Effector CD8-positive, alpha-beta T cell (primary cell): ENCODE results near the gene LARP6.
"Not testable (repeated sequence)": the region's sequence is repeated elsewhere in the genome, so short reads cannot be mapped to it uniquely, and the experiment has no call there.

ENCODE experiments used
- DNase-seq: peaks from one replicate; lab custom pipeline; 2025; lab: John Stamatoyannopoulos, UW

Gene LARP6

DNA sequence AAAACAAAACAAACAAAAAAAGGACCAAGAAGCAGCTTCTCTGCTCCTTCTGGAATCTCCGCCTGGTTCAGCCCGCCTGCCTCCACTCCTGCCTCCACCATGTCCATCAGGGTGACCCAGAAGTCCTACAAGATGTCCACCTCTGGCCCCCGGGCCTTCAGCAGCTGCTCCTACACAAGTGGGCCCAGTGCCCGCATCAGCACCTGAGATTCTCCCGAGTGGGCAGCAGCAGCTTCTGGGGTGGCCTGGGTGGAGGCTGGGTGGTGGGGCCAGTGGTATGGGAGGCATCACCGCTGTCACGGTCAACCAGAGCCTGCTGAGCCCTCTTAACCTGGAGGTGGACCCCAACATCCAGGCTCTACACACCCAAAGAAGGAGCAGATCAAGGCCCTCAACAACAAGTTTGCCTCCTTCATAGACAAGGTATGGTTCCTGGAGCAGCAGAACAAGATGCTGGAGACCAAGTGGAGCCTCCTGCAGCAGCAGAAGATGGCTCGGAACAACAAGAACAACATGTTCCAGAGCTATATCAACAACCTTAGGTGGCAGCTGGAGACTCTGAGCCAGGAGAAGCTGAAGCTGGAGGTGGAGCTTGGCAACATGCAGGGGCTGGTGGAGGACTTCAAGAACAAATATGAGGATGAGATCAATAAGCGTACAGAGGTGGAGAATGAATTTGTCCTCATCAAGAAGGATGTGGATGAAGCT lies 4.8 kb upstream of the LARP6 start:
- DNase-seq: not testable (repeated sequence)

DNA sequence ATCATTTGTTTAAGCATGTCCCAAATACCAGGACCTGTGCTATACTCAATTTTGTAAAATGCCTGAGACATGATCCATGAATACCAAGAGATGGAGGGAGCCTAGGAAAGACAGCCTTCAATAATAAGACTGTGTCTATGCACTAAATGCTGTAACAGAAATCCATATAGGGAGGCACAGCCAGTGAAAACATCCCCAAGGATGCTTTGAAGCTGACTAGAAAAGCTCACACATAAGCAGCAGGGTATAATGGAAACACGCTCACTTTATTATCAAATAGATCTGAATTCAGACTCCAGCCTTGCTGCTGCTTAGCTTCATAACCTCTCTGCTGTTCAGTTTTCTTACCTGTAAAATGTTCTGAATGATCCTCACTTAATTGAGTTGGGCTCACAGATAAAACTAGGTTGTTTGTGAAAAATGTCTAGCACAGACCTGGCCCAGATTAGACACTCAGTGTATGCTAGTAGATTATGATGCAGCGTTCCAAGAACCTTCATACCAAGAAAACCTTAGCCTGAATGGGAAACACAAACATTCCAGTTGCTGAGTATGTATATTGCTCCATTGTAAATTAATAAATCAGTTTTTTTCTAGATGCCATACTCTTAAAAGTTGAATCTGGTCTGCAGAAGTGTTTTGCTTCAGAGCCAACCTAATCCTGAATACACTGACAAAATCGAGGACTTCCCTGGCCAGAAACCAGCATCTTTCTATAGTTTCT lies 3.8 kb upstream of the LARP6 start:
- DNase-seq: no peak

DNA sequence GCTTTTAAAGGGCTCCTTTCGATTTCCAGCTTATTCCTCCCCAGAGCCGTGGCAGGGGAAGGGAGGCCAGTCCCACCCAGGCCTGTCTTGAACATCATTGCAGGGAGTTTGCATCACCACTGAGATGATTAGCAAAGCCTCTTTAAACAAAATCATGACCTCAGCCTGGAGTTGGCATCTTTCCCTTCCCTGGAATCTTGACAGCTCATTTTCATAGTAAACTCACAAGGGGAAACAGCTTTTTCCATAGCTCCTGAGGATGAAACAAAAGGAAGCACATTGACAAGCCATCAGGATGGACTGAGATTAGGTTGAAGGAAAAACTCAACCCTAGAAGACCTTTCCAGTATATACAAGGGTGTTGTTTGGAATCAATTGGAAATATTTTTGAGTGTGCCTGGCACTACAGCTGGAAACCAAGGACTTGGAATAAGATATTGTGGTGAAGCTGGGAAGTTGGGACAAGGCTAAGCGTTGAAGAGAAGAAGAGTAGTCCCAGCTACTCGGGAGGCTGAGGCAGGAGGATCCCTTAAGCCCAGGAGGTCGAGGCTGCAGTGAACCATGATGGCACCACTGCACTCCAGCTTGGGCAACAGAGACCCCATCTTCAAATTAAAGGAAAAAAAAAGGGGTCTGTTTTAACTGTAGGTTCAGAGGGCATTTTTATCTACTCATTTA lies 3.1 kb upstream of the LARP6 start:
- no peak for DNase-seq

DNA sequence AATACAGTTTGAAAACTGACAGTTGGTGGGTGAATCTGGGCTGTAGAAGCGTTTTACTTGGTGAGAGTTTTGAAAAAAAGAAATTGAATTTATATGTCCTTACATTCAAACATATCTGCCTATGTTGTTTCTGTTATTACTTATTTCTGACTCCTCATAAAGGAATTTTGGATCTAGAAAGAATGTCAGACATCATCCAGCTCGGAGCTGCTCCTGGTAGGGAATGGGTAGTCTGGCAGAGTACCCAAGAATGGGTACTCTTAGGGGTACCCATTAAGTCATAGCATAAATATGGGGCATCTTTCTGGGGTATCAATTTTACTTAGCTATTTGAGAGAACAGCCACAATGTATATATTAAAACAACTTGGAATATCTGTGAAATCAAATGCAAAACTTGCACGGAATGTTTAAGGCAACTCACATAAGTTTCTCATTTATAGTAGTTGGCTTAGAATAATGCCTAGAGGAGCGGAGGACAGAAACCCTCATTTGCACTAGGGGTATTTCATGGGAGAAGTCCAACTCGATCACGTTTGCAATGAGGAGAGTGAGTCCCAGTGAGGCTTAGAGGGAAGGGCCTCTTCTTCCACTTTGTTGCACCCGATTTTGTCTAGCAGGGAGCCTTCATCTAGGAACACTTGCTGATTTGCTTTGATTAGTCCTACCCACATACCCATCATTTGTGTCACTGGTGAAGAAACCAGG lies 2.4 kb upstream of the LARP6 start:
- DNase-seq: no peak

DNA sequence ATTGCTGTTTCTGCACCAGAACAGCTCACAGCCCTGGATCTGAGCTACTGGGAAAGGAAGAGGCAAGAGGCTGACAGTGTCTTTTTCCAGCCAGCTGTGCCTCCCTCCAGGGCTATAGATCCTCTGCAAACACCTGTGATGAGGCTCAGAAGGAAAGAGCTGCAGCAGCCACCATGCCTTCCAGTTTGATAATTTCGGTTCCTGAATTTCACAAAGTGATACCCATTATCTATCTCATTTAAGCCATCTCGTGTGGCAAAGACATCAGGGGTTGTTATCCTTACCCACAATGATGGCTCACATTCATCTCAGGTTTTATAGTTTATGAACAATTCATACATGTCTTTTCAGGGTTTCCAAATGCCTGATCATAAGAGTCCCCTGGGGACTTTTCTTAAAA lies 1.8 kb upstream of the LARP6 start:
- no peak for DNase-seq

GRCh38 chr15:70854666-70854976 lies 664 bp upstream of the LARP6 start:
- no peak for DNase-seq

- no peak for DNase-seq
Observed at GRCh38 chr15:70853318-70853972, 512 bp downstream of the LARP6 start.

DNA sequence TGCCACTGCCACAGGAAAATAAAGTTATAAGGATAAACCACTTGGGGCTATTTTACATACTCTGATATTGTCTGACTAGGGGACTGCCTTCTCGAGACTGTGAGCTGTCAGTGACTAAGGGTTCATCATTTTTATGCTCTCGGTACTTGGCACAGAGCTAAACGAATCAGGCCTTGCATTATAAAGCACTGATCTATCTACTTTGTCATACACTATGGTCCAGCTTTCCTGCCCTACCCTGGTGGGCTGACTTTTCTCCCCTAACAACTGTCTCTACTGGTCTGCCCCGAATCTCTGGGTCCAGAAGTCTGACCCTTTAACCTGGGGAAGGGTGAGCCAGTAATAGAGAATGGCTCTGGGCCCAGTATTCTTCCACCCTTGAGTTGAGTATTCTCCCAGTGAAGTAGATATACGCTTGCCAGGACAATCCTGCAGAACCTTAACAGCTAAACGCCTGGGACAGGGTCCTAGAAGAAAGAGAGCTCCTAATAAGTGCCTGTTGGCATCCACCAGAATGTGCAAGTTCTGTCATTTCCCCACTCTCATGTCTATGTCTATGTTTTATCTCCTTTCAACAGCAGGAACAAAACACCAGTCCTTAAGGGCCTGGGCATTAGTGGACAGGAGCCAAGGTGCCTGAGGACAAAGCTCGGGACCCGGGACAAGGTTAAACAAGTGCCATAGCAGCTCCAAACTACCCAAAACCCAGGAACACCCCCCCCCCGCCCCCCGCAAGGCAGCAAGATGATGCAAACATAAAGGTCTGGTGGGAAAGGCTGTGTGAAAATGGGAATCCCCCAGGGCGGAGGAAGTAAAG lies 1.2 kb downstream of the LARP6 start:
- no peak for DNase-seq

- no peak for DNase-seq
Observed at GRCh38 chr15:70851889-70852288, 2.1 kb downstream of the LARP6 start.

GRCh38 chr15:70845602-70846360 lies 8.2 kb downstream of the LARP6 start:
- DNase-seq: no peak

DNA sequence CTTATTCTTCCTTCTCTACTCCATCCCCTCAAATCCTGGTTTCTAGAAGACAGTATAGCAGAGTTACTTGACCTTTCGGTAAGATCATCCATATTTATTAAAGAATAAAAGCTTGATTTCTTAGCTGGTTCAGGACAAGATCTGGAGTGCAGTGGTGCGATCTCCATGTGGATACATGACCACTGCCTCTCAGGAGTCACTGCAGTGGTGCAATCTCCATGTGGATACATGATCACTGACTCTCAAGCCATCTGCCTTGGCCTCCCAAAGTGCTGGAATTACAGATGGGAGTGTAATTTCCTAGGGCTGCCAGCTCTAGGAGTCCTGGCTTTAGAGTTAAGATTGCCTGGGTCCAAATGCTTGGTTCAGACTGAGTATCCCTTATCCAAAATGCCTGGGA lies 16.5 kb downstream of the LARP6 start:
- no peak for DNase-seq

DNA sequence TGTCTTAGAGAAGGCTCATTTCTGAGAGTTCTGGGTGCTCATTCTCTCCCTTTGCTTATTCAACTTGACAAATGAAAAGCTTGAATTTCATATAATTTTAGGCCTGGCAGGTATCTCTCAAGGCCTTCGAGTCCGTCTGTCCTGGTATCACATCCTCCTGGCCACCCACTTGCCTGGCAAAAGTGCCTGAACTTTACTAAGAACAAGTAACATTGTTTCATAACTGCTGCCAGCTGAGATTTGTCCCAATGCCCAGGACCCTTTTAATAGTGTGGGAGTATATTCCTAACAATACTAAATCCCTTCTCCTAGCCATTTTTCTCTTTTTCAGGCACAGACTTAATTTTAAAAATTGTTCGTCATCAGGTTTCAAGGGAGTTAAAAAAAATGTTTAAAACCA lies 18.1 kb downstream of the LARP6 start:
- no peak for DNase-seq

DNA sequence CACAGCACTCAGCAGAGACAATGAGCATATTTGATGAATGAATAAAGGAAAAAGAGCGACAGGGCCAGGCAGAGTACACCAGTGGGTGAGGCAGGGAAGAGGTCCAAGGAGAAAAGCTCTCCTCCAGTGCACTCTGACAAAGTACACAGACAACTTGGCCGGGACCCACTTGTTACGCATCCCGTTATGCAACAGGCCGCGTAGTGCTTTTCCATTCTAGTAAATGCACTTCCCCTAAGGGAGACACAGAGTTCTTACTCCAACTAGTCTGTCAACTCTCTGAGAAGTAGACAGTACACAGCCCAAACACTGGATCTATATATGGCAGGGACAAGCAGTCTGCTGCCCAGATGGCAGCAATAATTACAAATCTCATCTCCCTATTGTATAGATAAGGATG lies 18.5 kb downstream of the LARP6 start:
- no peak for DNase-seq

GRCh38 chr15:70834999-70835398 lies 19.0 kb downstream of the LARP6 start:
- DNase-seq: no peak

DNA sequence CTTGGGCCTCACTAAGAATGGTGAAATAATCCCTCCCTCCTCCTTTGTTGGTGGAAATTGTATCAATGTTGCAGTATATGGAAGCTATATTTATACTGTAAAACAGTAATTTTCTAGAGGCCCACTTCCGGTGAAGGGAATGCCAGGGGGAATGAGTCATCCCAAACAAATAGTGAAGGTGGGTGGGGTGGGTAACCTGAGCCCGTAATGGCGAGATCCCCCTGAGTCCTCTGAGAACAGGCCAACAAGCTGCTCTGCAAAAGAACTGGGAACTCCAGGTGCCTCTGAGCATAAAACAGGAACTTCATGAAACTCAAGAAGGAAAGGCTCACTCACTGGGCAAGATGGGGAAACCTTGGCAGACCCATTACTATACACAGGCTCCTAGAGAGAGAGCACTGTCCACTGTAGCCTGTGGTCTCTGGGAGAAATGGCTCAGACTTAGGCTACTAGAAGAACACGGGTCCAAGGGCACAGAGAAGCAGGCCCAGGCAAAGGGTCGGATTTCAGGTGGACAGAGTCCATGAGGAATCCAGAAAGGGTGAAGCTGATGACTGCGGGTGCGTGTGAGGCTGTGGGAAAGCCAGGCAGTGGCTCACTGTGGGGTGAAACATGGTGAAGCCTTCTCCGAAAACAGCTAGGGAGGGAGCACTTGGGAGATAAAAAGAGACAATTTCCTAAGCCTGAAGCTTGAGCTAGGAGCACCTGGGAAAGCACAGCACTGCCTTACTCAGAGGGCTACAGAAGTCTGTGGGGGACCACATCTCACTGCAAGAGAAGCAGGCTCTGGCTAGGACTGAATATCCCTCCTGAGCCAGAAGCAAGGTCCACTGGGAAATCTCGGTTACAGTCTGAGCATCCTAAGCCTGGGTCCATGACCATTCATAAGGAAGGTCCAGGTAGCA lies 19.8 kb downstream of the LARP6 start:
- no peak for DNase-seq

DNA sequence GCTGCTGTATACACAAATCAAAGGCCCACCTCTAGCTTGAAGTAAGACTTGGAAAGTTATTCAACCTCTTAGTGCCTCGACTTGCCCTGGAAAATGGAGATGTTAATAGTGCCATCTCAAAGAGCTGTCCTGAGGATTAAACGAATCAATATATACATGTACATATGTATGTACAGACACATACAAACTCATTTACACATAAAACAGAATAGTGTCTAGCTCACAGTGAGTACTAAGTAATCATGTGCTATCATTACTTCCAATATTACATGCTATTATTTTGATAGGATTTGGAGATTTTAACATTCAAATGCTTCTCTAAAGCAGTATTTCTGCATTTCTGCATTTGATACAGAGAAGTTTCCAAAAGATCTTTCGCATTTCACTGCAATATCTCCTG lies 20.5 kb downstream of the LARP6 start:
- no peak for DNase-seq

DNA sequence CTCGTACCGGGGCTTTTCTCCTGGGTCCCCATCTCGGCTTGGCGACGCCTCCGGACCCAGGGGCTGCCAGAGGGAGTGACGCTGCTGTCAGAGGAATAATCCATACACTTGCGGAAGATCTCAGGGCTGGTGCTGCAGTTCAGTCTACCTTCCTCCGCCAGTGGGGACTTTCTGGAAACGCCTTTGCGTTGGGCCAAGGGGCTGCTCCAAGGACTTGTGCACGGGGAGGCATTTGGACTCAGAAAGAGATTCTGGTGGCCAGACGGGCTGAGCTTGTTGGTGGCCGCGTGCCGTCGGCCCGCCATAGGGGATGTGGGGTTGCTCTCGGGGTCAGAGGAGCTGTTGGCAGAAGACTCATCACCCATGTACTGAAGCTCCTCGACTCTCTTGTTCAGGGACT lies 21.8 kb downstream of the LARP6 start:
- no peak for DNase-seq

- no peak for DNase-seq
Observed at GRCh38 chr15:70831094-70831911, 22.7 kb downstream of the LARP6 start.

DNA sequence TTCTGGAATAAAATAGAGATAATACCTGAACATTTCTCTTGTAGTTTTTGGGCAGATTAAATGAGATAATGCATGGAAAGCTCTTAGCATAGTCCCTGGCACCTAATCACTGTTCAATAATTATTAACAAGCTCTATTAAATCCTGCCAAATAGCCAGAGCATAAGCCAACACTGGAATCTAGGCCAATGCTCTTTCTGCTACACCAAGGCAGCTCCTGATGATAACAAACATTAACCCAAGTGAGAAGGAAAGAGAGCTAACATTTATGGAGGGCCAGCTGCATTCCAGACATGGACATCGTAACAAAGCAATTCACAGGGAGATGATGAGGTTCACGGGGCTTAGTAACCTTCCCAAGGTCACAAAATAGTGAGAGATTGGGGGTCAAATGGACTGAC lies 23.3 kb downstream of the LARP6 start:
- DNase-seq: no peak
